Vagina (tissue), 2 donors: ENCODE results near the gene S100A9. TPM values are rescaled to one million over a fixed set of nuclear protein-coding genes. Genes with fewer than 3 reads are reported as not detected.

Experiments
- DNase-seq, 2 donors: peaks; one replicate each; pipeline ENCODE4 v3.0.0-alpha.2; 2017; ENCODE audit errors: extremely low spot score in 2 of 2
- H3K27ac ChIP-seq: fragments of 200-600 bp; sonication (generic); one replicate; pipeline ENCODE4 v1.5.1; 2019
- H3K27me3 ChIP-seq: fragments of 200-600 bp; sonication (generic); one replicate; pipeline ENCODE4 v1.5.1; 2019
- H3K36me3 ChIP-seq, 2 donors: fragments of 200-600 bp; sonication (generic); one replicate each; pipeline ENCODE4 v1.5.1; 2017 to 2019
- H3K4me1 ChIP-seq: fragments of 200-600 bp; sonication (generic); one replicate; pipeline ENCODE4 v1.5.1; 2019
- H3K4me3 ChIP-seq, 2 donors: fragments of 200-600 bp; sonication (generic); 1 replicate in 1 of 2; 2 replicates in 1 of 2; pipeline ENCODE4 v1.5.1; 2016 to 2019
- H3K9me3 ChIP-seq: fragments of 200-600 bp; sonication (generic); one replicate; pipeline ENCODE4 v1.5.1; 2019
- CTCF ChIP-seq, 3 experiments: fragments of 450-650 bp in 2 of 3; fragments of 200-600 bp in 1 of 3; sonication (generic) in 1 of 3; IDR thresholded peaks; one replicate each; pipeline ENCODE4 v1.5.1; 2017 to 2019; ENCODE audit warnings: antibody characterized with exemption in 3 of 3, mild to moderate bottlenecking in 2 of 3, moderate library complexity in 2 of 3
- POLR2A ChIP-seq, 2 donors: fragments of 450-650 bp; IDR thresholded peaks; one replicate each; pipeline ENCODE4 v1.6.1; 2017; ENCODE audit warnings: antibody characterized with exemption in 2 of 2, mild to moderate bottlenecking in 2 of 2, moderate library complexity in 2 of 2
- POLR2AphosphoS5 ChIP-seq, 2 donors: sonication (generic); formaldehyde crosslinking; IDR thresholded peaks; one replicate each; pipeline ENCODE4 v1.9.0; 2017; ENCODE audit warnings: antibody characterized with exemption in 2 of 2, mild to moderate bottlenecking in 2 of 2, low read depth in 1 of 2; ENCODE audit not compliant: insufficient read depth in 1 of 2
- intact Hi-C: fragments of 100-400 bp; cut with DNase I; formaldehyde crosslinking; loops from one replicate; pipeline ENCODE4 v1.15.1; 2023
- total RNA-seq: library from RNA; depleted of rRNA; stranded (reverse); fragments of >200 nt; gene quantifications from one replicate; pipeline ENCODE4 v1.2.3, GENCODE V29; 2016

Gene S100A9
- total RNA-seq, 1 donor from 2014 or later = 4,658 TPM

GRCh38 chr1:153361480-153362109 lies 3.9 kb downstream of the S100A9 start:
- no peaks in the 10 kb centered on the region for H3K27me3 ChIP-seq
- no peak overlapping the region for H3K4me3 ChIP-seq
- TF ChIP-seq POLR2AphosphoS5 (IDR thresholded peaks at IDR 0.05; ENCODE audit: insufficient read depth in 1 of 2, low read depth in 1 of 2) (no peak), CTCF (IDR thresholded peaks at IDR 0.05) (no peak), POLR2A (IDR thresholded peaks at IDR 0.05) (no peak)
- H3K4me1 ChIP-seq = no peaks in the 10 kb centered on the region
- no peak overlapping the region for H3K27ac ChIP-seq
- DNase-seq = peak in 1 of 2 donors; percentile 55
- no peaks in the 10 kb centered on the region for H3K9me3 ChIP-seq
- H3K36me3 ChIP-seq = no peaks in the 10 kb centered on the region
- intact Hi-C loops = no loop called here

GRCh38 chr1:153362187-153362775 lies 4.6 kb downstream of the S100A9 start:
- DNase-seq = peak in 1 of 2 donors; percentile 67
- no peaks in the 10 kb centered on the region for H3K27me3 ChIP-seq
- intact Hi-C loops = no loop called here
- no peaks in the 10 kb centered on the region for H3K9me3 ChIP-seq
- no peak overlapping the region for H3K27ac ChIP-seq
- no peak overlapping the region for H3K4me3 ChIP-seq
- peaks cover 2% of the 10 kb centered on the region for H3K4me1 ChIP-seq
- TF ChIP-seq CTCF (IDR thresholded peaks at IDR 0.05) (no peak), POLR2AphosphoS5 (IDR thresholded peaks at IDR 0.05; ENCODE audit: insufficient read depth in 1 of 2, low read depth in 1 of 2) (no peak), POLR2A (IDR thresholded peaks at IDR 0.05) (no peak)
- H3K36me3 ChIP-seq = no peaks in the 10 kb centered on the region

GRCh38 chr1:153363641-153364040 lies 6.0 kb downstream of the S100A9 start:
- Histone ChIP-seq H3K4me1 (peaks cover 5% of the 10 kb centered on the region), H3K36me3 (no peaks in the 10 kb centered on the region), H3K4me3 (no peak overlapping the region), H3K27ac (no peak overlapping the region), H3K27me3 (no peaks in the 10 kb centered on the region), H3K9me3 (no peaks in the 10 kb centered on the region)
- TF ChIP-seq POLR2AphosphoS5 (IDR thresholded peaks at IDR 0.05; ENCODE audit: insufficient read depth in 1 of 2, low read depth in 1 of 2) = no peak
- TF ChIP-seq POLR2A (IDR thresholded peaks at IDR 0.05) = no peak
- TF ChIP-seq CTCF (IDR thresholded peaks at IDR 0.05) = no peak
- peak in 1 of 2 donors; percentile 55 for DNase-seq
- intact Hi-C loops = no loop called here

GRCh38 chr1:153364156-153364555 lies 6.5 kb downstream of the S100A9 start:
- Histone ChIP-seq H3K9me3 (no peaks in the 10 kb centered on the region), H3K27ac (no peak overlapping the region), H3K27me3 (no peaks in the 10 kb centered on the region), H3K36me3 (no peaks in the 10 kb centered on the region), H3K4me1 (peaks cover 5% of the 10 kb centered on the region), H3K4me3 (no peak overlapping the region)
- peak in 1 of 2 donors; percentile 93 for DNase-seq
- intact Hi-C loops = no loop called here
- peak in 1 of 2 donors; percentile 46 for TF ChIP-seq POLR2AphosphoS5 (IDR thresholded peaks at IDR 0.05; ENCODE audit: insufficient read depth in 1 of 2, low read depth in 1 of 2)
- TF ChIP-seq CTCF (IDR thresholded peaks at IDR 0.05) = no peak
- TF ChIP-seq POLR2A (IDR thresholded peaks at IDR 0.05) = no peak
